Testis (tissue), 3 donors: ENCODE measurements around the gene SEMG1. TPM values are rescaled to one million over a fixed set of nuclear protein-coding genes. Genes with fewer than 3 reads are reported as not detected.

Experiments
- DNase-seq: peaks from one replicate; pipeline ENCODE4 v3.0.0-alpha.2; 2019
- H3K27ac ChIP-seq, 2 donors: fragments of 200-600 bp; sonication (generic); one replicate each; pipeline ENCODE4 v1.5.1; 2019
- H3K27me3 ChIP-seq: fragments of 200-600 bp; sonication (generic); one replicate; pipeline ENCODE4 v1.5.1; 2019
- H3K36me3 ChIP-seq: fragments of 200-600 bp; sonication (generic); one replicate; pipeline ENCODE4 v1.5.1; 2017; ENCODE audit warnings: low read depth; ENCODE audit errors: missing control alignments
- H3K4me1 ChIP-seq: fragments of 200-600 bp; sonication (generic); one replicate; pipeline ENCODE4 v1.5.1; 2019
- H3K4me3 ChIP-seq, 2 donors: fragments of 200-600 bp; sonication (generic); one replicate each; pipeline ENCODE4 v1.5.1; 2017 to 2019
- H3K9me3 ChIP-seq: fragments of 200-600 bp; sonication (generic); one replicate; pipeline ENCODE4 v1.5.1; 2017
- POLR2A ChIP-seq: fragments of 450-650 bp; IDR thresholded peaks from one replicate; pipeline ENCODE4 v1.6.1; 2017; ENCODE audit warnings: antibody characterized with exemption, mild to moderate bottlenecking, moderate library complexity
- whole genome bisulfite sequencing, 2 donors: methylation state at CpG; one replicate each; pipeline ENCODE4 v1.1.5; 2018; 5-methylcytosine and 5-hydroxymethylcytosine counted together
- intact Hi-C: fragments of 100-400 bp; cut with DNase I; formaldehyde crosslinking; loops from one replicate; pipeline ENCODE4 v1.15.1; 2023; ENCODE audit warnings: low total_unique reads
- polyA plus RNA-seq: library from polyadenylated mRNA; stranded (reverse); fragments of 350-450 nt; fragmentation: Illumina TruSeq; extraction: RNeasy Lipid Tissue Mini Kit (QIAGEN cat#74804); gene quantifications from one replicate; pipeline ENCODE4 v1.2.3, GENCODE V29; 2014; ENCODE audit warnings: low read depth, low replicate concordance; ENCODE audit not compliant: insufficient read depth
- total RNA-seq, 2 donors: library from RNA; depleted of rRNA; stranded (reverse); fragments of >200 nt; gene quantifications; one replicate each; pipeline ENCODE4 v1.2.3, GENCODE V29; 2016
- TF ChIP-seq, protein P1 (sequence below), 3 experiments: fragments of 450-650 bp in 2 of 3; fragments of 200-600 bp in 1 of 3; sonication (generic) in 1 of 3; IDR thresholded peaks; one replicate each; pipeline ENCODE4 v1.5.1; 2016 to 2019; ENCODE audit warnings: antibody characterized with exemption in 3 of 3, mild to moderate bottlenecking in 2 of 3, moderate library complexity in 1 of 3

Gene SEMG1
- total and polyA plus RNA-seq, 3 donors from 2014 or later: not detected

DNA sequence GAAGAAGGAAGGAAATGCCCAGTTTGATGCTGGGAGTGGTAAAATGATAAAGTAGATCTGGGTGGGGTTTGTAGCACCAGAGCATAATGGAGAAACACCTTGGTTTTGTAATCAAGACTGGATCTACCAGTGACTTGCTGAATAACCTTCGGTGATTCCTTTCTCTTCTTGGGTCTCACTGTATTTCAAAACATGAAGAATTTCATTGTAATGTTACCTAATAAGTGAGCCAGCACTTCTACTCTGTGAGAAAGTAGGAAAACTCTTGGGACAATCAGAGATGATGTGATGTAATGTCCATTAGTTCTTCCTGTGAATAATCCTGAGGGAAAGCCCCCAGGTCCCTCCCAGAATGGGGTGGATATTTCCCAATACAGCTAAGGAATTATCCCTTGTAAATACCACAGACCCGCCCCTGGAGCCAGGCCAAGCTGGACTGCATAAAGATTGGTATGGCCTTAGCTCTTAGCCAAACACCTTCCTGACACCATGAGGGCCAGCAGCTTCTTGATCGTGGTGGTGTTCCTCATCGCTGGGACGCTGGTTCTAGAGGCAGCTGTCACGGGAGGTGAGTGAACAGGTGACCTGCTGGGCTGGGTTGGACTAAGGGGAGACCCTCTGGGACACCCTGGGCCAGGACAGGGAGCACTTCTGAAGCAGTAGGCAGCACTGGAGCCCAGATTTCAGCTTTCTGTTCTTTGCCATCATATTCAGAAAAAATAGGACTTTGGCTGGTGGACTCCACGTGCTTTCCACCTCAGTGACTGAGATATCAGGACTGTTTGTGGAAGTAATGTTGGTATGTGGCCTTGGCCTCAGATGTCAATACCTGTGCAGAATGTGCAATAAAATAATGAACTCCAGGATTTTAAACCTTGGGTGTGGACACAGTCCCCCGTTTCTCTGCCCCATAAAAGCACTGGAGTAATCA lies 32.1 kb upstream of the SEMG1 start, which contains the start of gene PI3:
Gene PI3 (plus strand): TSS at position 469 of the 931 bp plus-strand sequence. CDS start 21 bp downstream, at position 490.
- intact Hi-C loops: no loop called here
- TF ChIP-seq, protein P1, sequence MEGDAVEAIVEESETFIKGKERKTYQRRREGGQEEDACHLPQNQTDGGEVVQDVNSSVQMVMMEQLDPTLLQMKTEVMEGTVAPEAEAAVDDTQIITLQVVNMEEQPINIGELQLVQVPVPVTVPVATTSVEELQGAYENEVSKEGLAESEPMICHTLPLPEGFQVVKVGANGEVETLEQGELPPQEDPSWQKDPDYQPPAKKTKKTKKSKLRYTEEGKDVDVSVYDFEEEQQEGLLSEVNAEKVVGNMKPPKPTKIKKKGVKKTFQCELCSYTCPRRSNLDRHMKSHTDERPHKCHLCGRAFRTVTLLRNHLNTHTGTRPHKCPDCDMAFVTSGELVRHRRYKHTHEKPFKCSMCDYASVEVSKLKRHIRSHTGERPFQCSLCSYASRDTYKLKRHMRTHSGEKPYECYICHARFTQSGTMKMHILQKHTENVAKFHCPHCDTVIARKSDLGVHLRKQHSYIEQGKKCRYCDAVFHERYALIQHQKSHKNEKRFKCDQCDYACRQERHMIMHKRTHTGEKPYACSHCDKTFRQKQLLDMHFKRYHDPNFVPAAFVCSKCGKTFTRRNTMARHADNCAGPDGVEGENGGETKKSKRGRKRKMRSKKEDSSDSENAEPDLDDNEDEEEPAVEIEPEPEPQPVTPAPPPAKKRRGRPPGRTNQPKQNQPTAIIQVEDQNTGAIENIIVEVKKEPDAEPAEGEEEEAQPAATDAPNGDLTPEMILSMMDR (IDR thresholded peaks at IDR 0.05): no peak
- TF ChIP-seq POLR2A: no peak
- Histone ChIP-seq H3K27me3 (no peaks in the 10 kb centered on the region), H3K4me1 (no peaks in the 10 kb centered on the region), H3K36me3 (no peaks in the 10 kb centered on the region), H3K27ac (no peak within 1 kb of the TSS), H3K9me3 (no peaks in the 10 kb centered on the region), H3K4me3 (no peak within 1 kb of the TSS)
- WGBS, 2 donors: 64 to 84% methylated on average over 8 of the region's 8 CpGs
- no peak for DNase-seq

GRCh38 chr20:45176526-45177267 lies 30.1 kb upstream of the SEMG1 start:
- H3K9me3 ChIP-seq: no peaks in the 10 kb centered on the region
- H3K27me3 ChIP-seq: no peaks in the 10 kb centered on the region
- intact Hi-C loops: no loop called here
- no peaks in the 10 kb centered on the region for H3K4me1 ChIP-seq
- no peak overlapping the region for H3K4me3 ChIP-seq
- H3K27ac ChIP-seq: no peak overlapping the region
- DNase-seq: no peak
- TF ChIP-seq, protein P1 (IDR thresholded peaks at IDR 0.05): no peak
- no peak for TF ChIP-seq POLR2A
- WGBS, 2 donors: 82 to 89% methylated on average over 3 to 4 of the region's 4 CpGs
- no peaks in the 10 kb centered on the region for H3K36me3 ChIP-seq

DNA sequence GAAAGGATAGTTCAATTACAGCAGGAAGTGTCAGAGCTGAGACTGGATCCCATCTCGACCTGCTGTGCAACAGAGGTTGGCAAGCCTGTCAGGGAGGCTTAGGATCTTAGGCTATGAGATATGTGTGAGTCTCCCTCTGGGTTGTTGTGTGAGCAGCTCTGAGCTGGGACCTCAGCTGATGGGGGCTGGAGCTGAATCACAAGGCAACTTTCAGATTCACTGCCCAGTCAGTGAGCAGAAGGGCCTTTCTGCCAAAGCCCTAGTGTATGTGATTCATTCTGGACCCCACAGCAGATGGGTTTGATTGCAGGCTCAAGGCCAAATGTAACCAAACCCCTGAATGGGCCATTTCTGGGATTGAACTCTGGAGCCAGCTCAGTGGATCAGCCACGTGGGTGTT lies 27.7 kb upstream of the SEMG1 start:
- no peaks in the 10 kb centered on the region for H3K4me1 ChIP-seq
- TF ChIP-seq, protein P1 (IDR thresholded peaks at IDR 0.05): no peak
- no peak for TF ChIP-seq POLR2A
- no peak for DNase-seq
- no peaks in the 10 kb centered on the region for H3K27me3 ChIP-seq
- H3K9me3 ChIP-seq: no peaks in the 10 kb centered on the region
- H3K27ac ChIP-seq: no peak overlapping the region
- no peak overlapping the region for H3K4me3 ChIP-seq
- WGBS, 2 donors: 68 to 80% methylated on average over 2 of the region's 2 CpGs
- H3K36me3 ChIP-seq: no peaks in the 10 kb centered on the region
- intact Hi-C loops: no loop called here

- no peak overlapping the region for H3K27ac ChIP-seq
- no peak for DNase-seq
- no peaks in the 10 kb centered on the region for H3K4me1 ChIP-seq
- no peaks in the 10 kb centered on the region for H3K27me3 ChIP-seq
- no peak overlapping the region for H3K4me3 ChIP-seq
- TF ChIP-seq, protein P1 (IDR thresholded peaks at IDR 0.05): no peak
- TF ChIP-seq POLR2A: no peak
- H3K36me3 ChIP-seq: no peaks in the 10 kb centered on the region
- 60 to 88% methylated on average over 1 to 2 of the region's 2 CpGs for WGBS, 2 donors
- no peaks in the 10 kb centered on the region for H3K9me3 ChIP-seq
- intact Hi-C loops: no loop called here
Observed at GRCh38 chr20:45181639-45182038, 25.2 kb upstream of the SEMG1 start.
